Calu3 (cell line): Measurements from ENCODE around the gene CRYBB3. TPM values are rescaled to one million over a fixed set of nuclear protein-coding genes. Genes with fewer than 3 reads are reported as not detected.
"Not testable (repeated sequence)": the region's sequence is repeated elsewhere in the genome, so short reads cannot be mapped to it uniquely, and the experiment has no call there.

Experiments used
- BruUV-seq: library from RNA; stranded (reverse); fragments of 400-500 nt; replicated peaks from 2 replicates; lab custom pipeline; 2021; lab: Mats Ljungman, UMichigan
- CTCF ChIA-PET: fragments of 300-600 bp; sonication (Branson Sonifier 250); formaldehyde crosslinking; loops from one replicate; lab custom pipeline; 2022; ENCODE audit warnings: antibody characterized with exemption; lab: Charles Lee
- DNase-seq: peaks from one replicate; pipeline ENCODE4 v3.0.0; 2022
- H3K27ac Mint-ChIP-seq: one replicate; pipeline ENCODE4 v1.8.0; 2022; ENCODE audit warnings: mixed read lengths; ENCODE audit not compliant: unreplicated experiment
- H3K27me3 Mint-ChIP-seq: one replicate; pipeline ENCODE4 v1.8.0; 2022; ENCODE audit warnings: mixed read lengths; ENCODE audit not compliant: unreplicated experiment
- H3K36me3 Mint-ChIP-seq: one replicate; pipeline ENCODE4 v1.8.0; 2022; ENCODE audit warnings: mild to moderate bottlenecking, moderate library complexity, mixed read lengths; ENCODE audit not compliant: insufficient read depth, unreplicated experiment
- H3K4me1 Mint-ChIP-seq: one replicate; pipeline ENCODE4 v1.8.0; 2022; ENCODE audit warnings: mild to moderate bottlenecking, low read depth, mixed read lengths; ENCODE audit not compliant: unreplicated experiment
- H3K4me3 Mint-ChIP-seq: one replicate; pipeline ENCODE4 v1.8.0; 2022; ENCODE audit warnings: mild to moderate bottlenecking, low read depth, moderate library complexity, mixed read lengths; ENCODE audit not compliant: unreplicated experiment
- H3K9me3 Mint-ChIP-seq: one replicate; pipeline ENCODE4 v1.8.0; 2022; ENCODE audit warnings: low read depth, mixed read lengths; ENCODE audit not compliant: unreplicated experiment
- CTCF ChIP-seq: fragments of 200-600 bp; IDR thresholded peaks from one replicate; pipeline ENCODE4 v1.8.0; 2022; ENCODE audit warnings: antibody characterized with exemption; ENCODE audit not compliant: unreplicated experiment
- intact Hi-C: fragments of 100-400 bp; cut with micrococcal nuclease; formaldehyde crosslinking; loops from one replicate; pipeline ENCODE4 v1.10.0; 2022; ENCODE audit not compliant: unreplicated experiment
- total RNA-seq: library from RNA; stranded (reverse); gene quantifications from 2 replicates; pipeline ENCODE4 v1.2.3, GENCODE V29; 2022

Gene CRYBB3
- total RNA-seq, 1 experiment from 2014 or later = 1.4 TPM

GRCh38 chr22:25177226-25177625, 22.4 kb upstream of the CRYBB3 start:
- DNase-seq = no peak
- H3K9me3 Mint-ChIP-seq = no peaks in the 10 kb centered on the region
- TF ChIP-seq CTCF = no peak
- H3K4me1 Mint-ChIP-seq = no peaks in the 10 kb centered on the region
- H3K27ac Mint-ChIP-seq = no peak overlapping the region
- H3K4me3 Mint-ChIP-seq = no peak overlapping the region
- BruUV-seq = no TSS peak
- intact Hi-C loops = no loop called here
- no peaks in the 10 kb centered on the region for H3K27me3 Mint-ChIP-seq
- peaks cover 21% of the 10 kb centered on the region for H3K36me3 Mint-ChIP-seq
- CTCF ChIA-PET = no interaction called here

GRCh38 chr22:25177895-25178294, 21.8 kb upstream of the CRYBB3 start:
- intact Hi-C loops = no loop called here
- no TSS peak for BruUV-seq
- no peaks in the 10 kb centered on the region for H3K9me3 Mint-ChIP-seq
- no peak for DNase-seq
- TF ChIP-seq CTCF = no peak
- H3K4me1 Mint-ChIP-seq = no peaks in the 10 kb centered on the region
- no peak overlapping the region for H3K4me3 Mint-ChIP-seq
- CTCF ChIA-PET = no interaction called here
- H3K36me3 Mint-ChIP-seq = peaks cover 22% of the 10 kb centered on the region
- H3K27ac Mint-ChIP-seq = no peak overlapping the region
- no peaks in the 10 kb centered on the region for H3K27me3 Mint-ChIP-seq

GRCh38 chr22:25178348-25178747, 21.3 kb upstream of the CRYBB3 start:
- intact Hi-C loops, H3K27me3 Mint-ChIP-seq, H3K4me3 Mint-ChIP-seq, CTCF ChIA-PET, H3K27ac Mint-ChIP-seq, DNase-seq, H3K4me1 Mint-ChIP-seq, H3K9me3 Mint-ChIP-seq, BruUV-seq: not testable (repeated sequence)
- H3K36me3 Mint-ChIP-seq = peaks cover 27% of the 10 kb centered on the region

- intact Hi-C loops, DNase-seq, H3K9me3 Mint-ChIP-seq, H3K27me3 Mint-ChIP-seq, CTCF ChIA-PET, H3K4me3 Mint-ChIP-seq, H3K27ac Mint-ChIP-seq, H3K4me1 Mint-ChIP-seq, BruUV-seq: not testable (repeated sequence)
- peaks cover 30% of the 10 kb centered on the region for H3K36me3 Mint-ChIP-seq
Measured at GRCh38 chr22:25178869-25179631, 20.6 kb upstream of the CRYBB3 start.

- Mint-ChIP-seq H3K4me1 (no peaks in the 10 kb centered on the region), H3K4me3 (no peak overlapping the region), H3K27ac (no peak overlapping the region), H3K27me3 (no peaks in the 10 kb centered on the region), H3K36me3 (peaks cover 38% of the 10 kb centered on the region), H3K9me3 (no peaks in the 10 kb centered on the region)
- intact Hi-C loops = no loop called here
- no TSS peak for BruUV-seq
- TF ChIP-seq CTCF = no peak
- no peak for DNase-seq
- CTCF ChIA-PET = no interaction called here
Measured at GRCh38 chr22:25182131-25183110, 17.2 kb upstream of the CRYBB3 start.
